Neutrophil (primary cell): Measurements from ENCODE around the gene DSCAM.

Experiments
- H3K27ac ChIP-seq: fragments of 200-600 bp; sonication (generic); 2 replicates; pipeline ENCODE4 v1.5.1; 2016; ENCODE audit warnings: mild to moderate bottlenecking, moderate library complexity
- H3K27me3 ChIP-seq: fragments of 200-600 bp; sonication (generic); 2 replicates; pipeline ENCODE4 v1.6.0; 2016; ENCODE audit warnings: mild to moderate bottlenecking
- H3K36me3 ChIP-seq: fragments of 200-600 bp; sonication (generic); 2 replicates; pipeline ENCODE4 v1.5.1; 2017
- H3K4me1 ChIP-seq, 2 experiments: fragments of 200-600 bp in 1 of 2; sonication (generic) in 1 of 2; 1 replicate in 1 of 2; 2 replicates in 1 of 2; pipeline versions ENCODE4 v1.5.1 to v1.6.1; 2013 to 2016; ENCODE audit warnings: low read depth in 1 of 2, low read length in 1 of 2, mild to moderate bottlenecking in 1 of 2, moderate library complexity in 1 of 2; ENCODE audit not compliant: control insufficient read depth in 1 of 2, insufficient read depth in 1 of 2
- H3K4me3 ChIP-seq, 2 experiments: fragments of 200-600 bp in 1 of 2; sonication (generic) in 1 of 2; 1 replicate in 1 of 2; 2 replicates in 1 of 2; pipeline ENCODE4 v1.5.1; 2013 to 2016; ENCODE audit warnings: low read depth in 1 of 2, low read length in 1 of 2, mild to moderate bottlenecking in 1 of 2, moderate library complexity in 1 of 2
- H3K9me3 ChIP-seq: fragments of 200-600 bp; sonication (generic); 2 replicates; pipeline ENCODE4 v1.5.1; 2016
- TF ChIP-seq, protein P1 (sequence below): fragments of 200-600 bp; sonication (generic); IDR thresholded peaks from 2 replicates; pipeline ENCODE4 v1.5.1; 2016; ENCODE audit warnings: antibody characterized with exemption

The DSCAM gene

GRCh38 chr21:40768056-40768455 is 78.9 kb downstream of the DSCAM start:
- Histone ChIP-seq H3K36me3 (no peaks in the 10 kb centered on the region), H3K4me1 (no peaks in the 10 kb centered on the region), H3K27me3 (no peaks in the 10 kb centered on the region), H3K4me3 (no peak overlapping the region), H3K27ac (no peak overlapping the region), H3K9me3 (no peaks in the 10 kb centered on the region)
- TF ChIP-seq, protein P1, sequence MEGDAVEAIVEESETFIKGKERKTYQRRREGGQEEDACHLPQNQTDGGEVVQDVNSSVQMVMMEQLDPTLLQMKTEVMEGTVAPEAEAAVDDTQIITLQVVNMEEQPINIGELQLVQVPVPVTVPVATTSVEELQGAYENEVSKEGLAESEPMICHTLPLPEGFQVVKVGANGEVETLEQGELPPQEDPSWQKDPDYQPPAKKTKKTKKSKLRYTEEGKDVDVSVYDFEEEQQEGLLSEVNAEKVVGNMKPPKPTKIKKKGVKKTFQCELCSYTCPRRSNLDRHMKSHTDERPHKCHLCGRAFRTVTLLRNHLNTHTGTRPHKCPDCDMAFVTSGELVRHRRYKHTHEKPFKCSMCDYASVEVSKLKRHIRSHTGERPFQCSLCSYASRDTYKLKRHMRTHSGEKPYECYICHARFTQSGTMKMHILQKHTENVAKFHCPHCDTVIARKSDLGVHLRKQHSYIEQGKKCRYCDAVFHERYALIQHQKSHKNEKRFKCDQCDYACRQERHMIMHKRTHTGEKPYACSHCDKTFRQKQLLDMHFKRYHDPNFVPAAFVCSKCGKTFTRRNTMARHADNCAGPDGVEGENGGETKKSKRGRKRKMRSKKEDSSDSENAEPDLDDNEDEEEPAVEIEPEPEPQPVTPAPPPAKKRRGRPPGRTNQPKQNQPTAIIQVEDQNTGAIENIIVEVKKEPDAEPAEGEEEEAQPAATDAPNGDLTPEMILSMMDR: no peak

- H3K4me3 ChIP-seq: no peak overlapping the region
- no peaks in the 10 kb centered on the region for H3K27me3 ChIP-seq
- TF ChIP-seq, protein P1: no peak
- H3K4me1 ChIP-seq: no peaks in the 10 kb centered on the region
- H3K36me3 ChIP-seq: no peaks in the 10 kb centered on the region
- H3K27ac ChIP-seq: no peak overlapping the region
- H3K9me3 ChIP-seq: no peaks in the 10 kb centered on the region
Measured at GRCh38 chr21:40766381-40766780, 80.6 kb downstream of the DSCAM start.

GRCh38 chr21:40765811-40766210 is 81.1 kb downstream of the DSCAM start:
- H3K9me3 ChIP-seq: no peaks in the 10 kb centered on the region
- H3K36me3 ChIP-seq: no peaks in the 10 kb centered on the region
- no peak overlapping the region for H3K4me3 ChIP-seq
- H3K4me1 ChIP-seq: no peaks in the 10 kb centered on the region
- H3K27ac ChIP-seq: no peak overlapping the region
- TF ChIP-seq, protein P1: no peak
- H3K27me3 ChIP-seq: no peaks in the 10 kb centered on the region

DNA sequence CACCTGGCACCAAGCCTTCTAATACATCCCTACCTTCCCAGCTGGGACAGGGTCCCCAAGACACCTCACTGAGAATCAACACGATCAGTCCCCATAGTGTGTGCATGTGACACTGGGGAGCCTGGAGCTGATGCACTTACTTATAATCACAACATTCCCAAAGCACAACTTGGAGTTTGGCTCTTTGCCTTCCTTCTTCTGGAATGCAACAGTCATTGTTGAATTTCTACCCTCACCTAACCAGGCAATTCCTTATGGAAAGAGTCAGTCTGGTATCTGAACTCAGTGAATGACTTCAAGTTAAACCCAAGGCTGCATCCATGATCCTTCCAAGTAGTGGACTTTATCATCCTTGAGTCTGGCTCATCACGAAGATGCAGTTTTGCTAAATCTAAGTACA is 86.1 kb downstream of the DSCAM start:
- H3K4me3 ChIP-seq: no peak overlapping the region
- H3K27ac ChIP-seq: no peak overlapping the region
- no peaks in the 10 kb centered on the region for H3K4me1 ChIP-seq

DNA sequence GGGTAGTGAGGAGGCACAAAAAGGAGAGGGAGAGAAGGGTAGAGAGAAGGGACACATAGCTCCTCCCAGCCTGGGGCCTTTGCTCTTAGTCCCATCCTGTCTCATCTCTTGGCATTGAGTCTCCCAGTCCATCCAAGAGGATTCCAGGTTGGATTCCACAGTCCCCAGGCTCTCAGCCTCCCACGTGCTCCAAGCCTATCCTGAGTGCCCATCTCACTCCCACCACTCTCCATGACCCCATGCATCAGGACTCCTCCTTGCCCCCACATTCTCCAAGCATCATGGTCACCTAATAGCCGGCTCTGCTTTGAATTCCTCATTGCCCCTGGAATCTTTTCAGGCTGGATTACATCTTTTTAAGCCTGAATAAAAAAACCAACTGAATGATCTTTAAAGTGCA is 87.9 kb downstream of the DSCAM start:
- Histone ChIP-seq H3K4me3 (no peak overlapping the region), H3K9me3 (no peaks in the 10 kb centered on the region), H3K36me3 (no peaks in the 10 kb centered on the region), H3K4me1 (no peaks in the 10 kb centered on the region), H3K27me3 (no peaks in the 10 kb centered on the region), H3K27ac (no peak overlapping the region)
- TF ChIP-seq, protein P1: no peak

More for the DNA sequence above, 86.1 kb downstream of the DSCAM start:
- no peaks in the 10 kb centered on the region for H3K27me3 ChIP-seq
- no peaks in the 10 kb centered on the region for H3K36me3 ChIP-seq
- TF ChIP-seq, protein P1: no peak
- no peaks in the 10 kb centered on the region for H3K9me3 ChIP-seq

GRCh38 chr21:40757366-40757765 is 89.6 kb downstream of the DSCAM start:
- H3K4me1 ChIP-seq: no peaks in the 10 kb centered on the region
- no peak overlapping the region for H3K27ac ChIP-seq
- H3K4me3 ChIP-seq: no peak overlapping the region
- TF ChIP-seq, protein P1: no peak
- no peaks in the 10 kb centered on the region for H3K9me3 ChIP-seq
- no peaks in the 10 kb centered on the region for H3K27me3 ChIP-seq
- H3K36me3 ChIP-seq: no peaks in the 10 kb centered on the region
